MM.1S (cell line): Measurements from ENCODE around the gene RAD54L2.
A peak's percentile ranks its signal among the peaks of the same experiment; 100 is the strongest.
"Not testable (repeated sequence)": the region's sequence is repeated elsewhere in the genome, so short reads cannot be mapped to it uniquely, and the experiment has no call there.

Source experiments
- DNase-seq: peaks from one replicate; pipeline ENCODE4 v3.0.0-alpha.2; 2015
- H2AFZ ChIP-seq: fragments of 300-600 bp; sonication (generic); 2 replicates; pipeline ENCODE4 v1.6.0; 2016; ENCODE audit warnings: antibody characterized with exemption, low read length
- H3F3A ChIP-seq: fragments of 300-600 bp; sonication (generic); 2 replicates; pipeline ENCODE4 v1.6.1; 2016; ENCODE audit warnings: mild to moderate bottlenecking, antibody characterized with exemption, low read length, moderate library complexity, mixed read lengths; ENCODE audit not compliant: insufficient read depth
- H3K27ac ChIP-seq: fragments of 300-600 bp; sonication (generic); 2 replicates; pipeline ENCODE4 v1.5.1; 2016; ENCODE audit warnings: mild to moderate bottlenecking, low read length
- H3K27me3 ChIP-seq: fragments of 300-600 bp; sonication (generic); replicated peaks from 2 replicates; pipeline ENCODE4 v1.6.0; 2016; ENCODE audit warnings: low read length; ENCODE audit not compliant: insufficient read depth
- H3K36me3 ChIP-seq: fragments of 300-600 bp; sonication (generic); replicated peaks from 2 replicates; pipeline ENCODE4 v1.6.1; 2016; ENCODE audit warnings: mild to moderate bottlenecking, low read length, mixed read lengths; ENCODE audit not compliant: insufficient read depth
- H3K4me1 ChIP-seq: fragments of 300-600 bp; sonication (generic); 2 replicates; pipeline ENCODE4 v1.6.1; 2016; ENCODE audit warnings: low read length, mixed read lengths
- H3K4me2 ChIP-seq: fragments of 300-600 bp; sonication (generic); 2 replicates; pipeline ENCODE4 v1.6.0; 2016; ENCODE audit warnings: low read depth, low read length
- H3K4me3 ChIP-seq: fragments of 300-600 bp; sonication (generic); 2 replicates; pipeline ENCODE4 v1.5.1; 2016; ENCODE audit warnings: low read length, mixed read lengths
- H3K79me2 ChIP-seq: fragments of 300-600 bp; sonication (generic); 2 replicates; pipeline ENCODE4 v1.6.1; 2016; ENCODE audit warnings: mixed run types, low read length, mixed read lengths
- H3K9ac ChIP-seq: fragments of 300-600 bp; sonication (generic); 2 replicates; pipeline ENCODE4 v1.6.1; 2016; ENCODE audit warnings: low read length, mixed read lengths
- H3K9me2 ChIP-seq: fragments of 300-600 bp; sonication (generic); replicated peaks from 2 replicates; pipeline ENCODE4 v1.6.1; 2016; ENCODE audit warnings: mild to moderate bottlenecking, low read length, mixed read lengths; ENCODE audit not compliant: insufficient read depth
- H3K9me3 ChIP-seq: fragments of 300-600 bp; sonication (generic); replicated peaks from 2 replicates; pipeline ENCODE4 v1.6.1; 2016; ENCODE audit warnings: mild to moderate bottlenecking, low read length, mixed read lengths; ENCODE audit not compliant: insufficient read depth
- H4K20me1 ChIP-seq: fragments of 300-600 bp; sonication (generic); 2 replicates; pipeline ENCODE4 v1.6.1; 2016; ENCODE audit warnings: mild to moderate bottlenecking, low read length, moderate library complexity, mixed read lengths; ENCODE audit not compliant: insufficient read depth
- CTCF ChIP-seq: fragments of 300-600 bp; sonication (generic); IDR thresholded peaks from 2 replicates; pipeline ENCODE4 v1.5.1; 2016; ENCODE audit warnings: antibody characterized with exemption, low read length, mixed read lengths
- EZH2 ChIP-seq: fragments of 300-600 bp; sonication (generic); optimal IDR thresholded peaks from 2 replicates; pipeline ENCODE3; 2017; ENCODE audit warnings: low read depth, mild to moderate bottlenecking, antibody characterized with exemption, low read length, mixed read lengths
- EZH2phosphoT487 ChIP-seq: fragments of 300-600 bp; sonication (generic); IDR thresholded peaks from 2 replicates; pipeline ENCODE4 v1.6.1; 2018; ENCODE audit warnings: antibody characterized with exemption, low read length

RAD54L2 gene

DNA sequence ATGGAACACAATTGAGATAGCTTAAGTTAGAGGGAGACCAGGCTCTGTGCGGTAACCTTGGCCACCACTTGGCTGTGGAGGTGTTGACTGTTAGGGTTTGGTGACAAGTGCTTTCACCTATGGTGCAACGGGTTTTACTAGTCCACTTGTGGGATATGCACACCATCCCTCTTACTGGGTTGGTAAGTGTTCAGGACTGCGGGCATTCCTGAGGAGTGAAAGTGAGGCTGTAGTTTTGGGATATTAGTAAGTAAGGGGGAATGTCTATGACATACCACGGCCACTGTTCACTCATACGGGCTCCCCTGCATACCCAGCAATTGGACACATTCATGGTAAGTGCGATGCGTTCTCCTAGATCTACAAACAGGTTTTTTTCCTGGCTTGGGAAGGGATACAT, 8.0 kb upstream of the RAD54L2 start:
- no peaks in the 10 kb centered on the region for H3K79me2 ChIP-seq

DNA sequence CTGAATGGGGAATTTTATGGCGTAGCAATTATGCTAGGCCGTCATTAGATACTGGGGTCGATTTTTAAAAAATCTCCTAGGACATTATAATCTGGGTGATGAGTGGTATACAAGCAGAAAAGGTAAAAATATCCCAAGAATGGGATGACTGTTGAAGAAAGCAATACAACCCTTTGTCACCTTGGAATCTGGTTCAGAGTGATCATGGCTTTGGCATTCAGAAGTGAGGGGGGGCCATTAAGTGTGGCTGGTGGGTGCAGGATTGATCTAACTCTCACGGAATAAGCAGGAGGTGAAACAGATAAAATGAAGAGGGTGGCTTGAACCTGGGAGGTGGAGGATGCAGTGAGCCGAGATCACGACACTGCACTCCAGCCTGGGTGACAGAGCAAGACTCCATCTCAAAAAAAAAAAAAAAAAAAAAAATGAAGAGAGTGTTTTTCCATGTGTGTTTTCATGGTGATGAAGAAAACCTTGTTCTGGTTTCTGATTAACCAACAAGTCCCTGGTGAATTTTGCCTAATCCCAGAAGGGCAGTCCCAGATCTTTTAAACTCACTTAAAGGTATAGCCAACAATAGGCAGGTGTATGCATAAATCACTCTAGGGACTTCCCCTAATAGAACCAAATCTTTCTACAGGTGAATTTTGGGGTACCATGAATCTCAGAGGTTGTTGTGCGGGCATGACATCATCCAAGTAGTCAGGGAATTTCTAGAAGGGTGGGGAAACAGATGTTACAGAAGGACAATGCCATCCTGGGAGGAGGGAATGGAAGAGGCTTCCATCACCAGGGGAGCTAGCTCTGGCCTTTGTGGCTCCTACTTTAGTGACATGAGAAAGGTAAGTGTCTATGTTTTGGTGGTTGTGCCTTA, 3.1 kb upstream of the RAD54L2 start:
- no peak for DNase-seq
- TF ChIP-seq EZH2 (no peak), EZH2phosphoT487 (no peak), CTCF (no peak)
- Histone ChIP-seq H3K36me3 (no peaks in the 10 kb centered on the region), H3K79me2 (peaks cover 23% of the 10 kb centered on the region), H3K9me2 (no peaks in the 10 kb centered on the region), H3F3A (peaks cover 4% of the 10 kb centered on the region; the same call in 1 of the 2 replicates), H3K9me3 (no peaks in the 10 kb centered on the region), H2AFZ (no peak overlapping the region), H3K4me3 (no peak overlapping the region), H3K27me3 (no peaks in the 10 kb centered on the region), H3K4me2 (no peak overlapping the region), H3K4me1 (0 out of 2 replicates have a peak, but pooled peaks cover 14% of the 10 kb centered on the region), H3K9ac (no peak overlapping the region), H4K20me1 (no peaks in the 10 kb centered on the region), H3K27ac (no peak overlapping the region)

More for the DNA sequence above, 8.0 kb upstream of the RAD54L2 start:
- Histone ChIP-seq H4K20me1 (no peaks in the 10 kb centered on the region), H3K9me3 (no peaks in the 10 kb centered on the region), H3K9ac (no peak overlapping the region), H3K36me3 (no peaks in the 10 kb centered on the region), H3K4me2 (no peak overlapping the region), H3K27ac (no peak overlapping the region), H3K4me3 (no peak overlapping the region), H2AFZ (no peak overlapping the region), H3K27me3 (no peaks in the 10 kb centered on the region), H3K4me1 (no peaks in the 10 kb centered on the region), H3K9me2 (no peaks in the 10 kb centered on the region), H3F3A (no peaks in the 10 kb centered on the region)
- TF ChIP-seq CTCF, result no peak
- DNase-seq, result no peak

DNA sequence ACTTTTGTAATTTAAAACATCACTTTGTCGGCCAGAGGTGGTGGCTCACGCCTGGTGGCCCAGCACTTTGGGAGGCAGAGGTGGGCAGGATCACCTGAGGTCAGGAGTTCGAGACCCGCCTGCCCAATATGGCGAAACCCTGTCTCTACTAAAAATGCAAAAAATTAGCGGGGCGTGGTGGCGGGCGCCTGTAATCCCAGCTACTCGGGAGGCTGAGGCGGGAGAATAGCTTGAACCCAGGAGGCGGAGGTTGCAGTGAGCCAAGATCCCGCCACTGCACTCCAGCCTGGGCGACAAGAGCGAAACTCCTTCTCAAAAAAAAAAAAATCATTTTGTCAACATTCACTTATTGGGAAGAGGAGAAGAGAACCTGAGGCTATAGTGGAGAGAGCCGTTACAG, 888 bp upstream of the RAD54L2 start:
- Histone ChIP-seq H2AFZ (peak overlapping the region; percentile 100), H3K4me2 (peak overlapping the region; percentile 84), H3K4me3 (peak overlapping the region; percentile 75; the same call in 1 of the 2 replicates), H3K4me1 (0 out of 2 replicates have a peak, but pooled peaks cover 16% of the 10 kb centered on the region), H3K79me2 (peaks cover 42% of the 10 kb centered on the region)
- H3K9me2 ChIP-seq, H3K27me3 ChIP-seq, DNase-seq, H3K27ac ChIP-seq, H3K9me3 ChIP-seq, H4K20me1 ChIP-seq, H3K9ac ChIP-seq, H3K36me3 ChIP-seq, H3F3A ChIP-seq: not testable (repeated sequence)

DNA sequence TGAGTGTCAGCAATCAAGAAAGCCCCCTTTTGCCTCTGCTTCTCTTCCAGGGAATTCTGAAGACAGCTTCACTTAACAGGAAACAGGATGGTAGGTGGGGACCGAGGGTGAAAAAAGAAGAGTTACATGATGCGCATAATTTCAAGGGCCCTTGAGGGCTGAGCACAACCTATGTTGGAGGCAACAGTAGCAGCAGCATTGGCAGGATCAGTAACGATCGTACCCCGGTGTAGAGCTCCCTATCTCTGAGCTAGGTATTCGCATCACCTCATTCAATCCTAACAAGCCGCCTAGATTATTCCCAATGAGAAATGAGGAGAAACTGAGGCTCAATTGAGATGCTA, 432 bp upstream of the RAD54L2 start:
- H3K36me3 ChIP-seq, result 0 out of 2 replicates have a peak, but pooled peaks cover 3% of the 10 kb centered on the region
- DNase-seq, result peak; percentile 9
- 0 out of 2 replicates have a peak, but pooled peaks cover 16% of the 10 kb centered on the region for H3K4me1 ChIP-seq
- no peak overlapping the region for H3K27ac ChIP-seq
- peaks cover 42% of the 10 kb centered on the region for H3K79me2 ChIP-seq
- H4K20me1 ChIP-seq, result no peaks in the 10 kb centered on the region
- H3K4me3 ChIP-seq, result peak overlapping the region; percentile 75
- peak overlapping the region; percentile 61; the same call in 1 of the 2 replicates for H3K9ac ChIP-seq
- no peaks in the 10 kb centered on the region for H3K9me3 ChIP-seq
- peaks cover 4% of the 10 kb centered on the region; the same call in 1 of the 2 replicates for H3F3A ChIP-seq
- no peaks in the 10 kb centered on the region for H3K27me3 ChIP-seq
- H2AFZ ChIP-seq, result peak overlapping the region; percentile 100
- peak overlapping the region; percentile 84 for H3K4me2 ChIP-seq
- H3K9me2 ChIP-seq, result no peaks in the 10 kb centered on the region
- no peak for TF ChIP-seq EZH2
- no peak for TF ChIP-seq CTCF
- TF ChIP-seq EZH2phosphoT487, result no peak
